WI38 (cell line): ENCODE measurements around the gene LDLRAD1.
"Not testable (repeated sequence)": the region's sequence is repeated elsewhere in the genome, so short reads cannot be mapped to it uniquely, and the experiment has no call there.

Source experiments
- H3K4me3 ChIP-seq: 2 replicates; pipeline ENCODE4 v1.5.1; 2011; ENCODE audit warnings: low read depth, mild to moderate bottlenecking, control low read depth, low read length
- CTCF ChIP-seq: IDR thresholded peaks from 2 replicates; pipeline ENCODE4 v1.5.1; 2012; ENCODE audit warnings: low read depth, mild to moderate bottlenecking, control low read depth, low read length

The LDLRAD1 gene

GRCh38 chr1:54028306-54029251 lies 10.6 kb upstream of the LDLRAD1 start:
- no peak overlapping the region for H3K4me3 ChIP-seq
- TF ChIP-seq CTCF = no peak

GRCh38 chr1:54027848-54028247 lies 9.9 kb upstream of the LDLRAD1 start:
- no peak for TF ChIP-seq CTCF

GRCh38 chr1:54024811-54025210 lies 6.8 kb upstream of the LDLRAD1 start:
- H3K4me3 ChIP-seq = not testable (repeated sequence)

More at GRCh38 chr1:54027848-54028247, 9.9 kb upstream of the LDLRAD1 start:
- no peak overlapping the region for H3K4me3 ChIP-seq

GRCh38 chr1:54024358-54024757 lies 6.4 kb upstream of the LDLRAD1 start:
- no peak overlapping the region for H3K4me3 ChIP-seq
- TF ChIP-seq CTCF = no peak

GRCh38 chr1:54019562-54020176 lies 1.7 kb upstream of the LDLRAD1 start:
- not testable (repeated sequence) for H3K4me3 ChIP-seq

GRCh38 chr1:54018635-54019034 lies 649 bp upstream of the LDLRAD1 start:
- no peak for TF ChIP-seq CTCF
- H3K4me3 ChIP-seq = no peak overlapping the region

GRCh38 chr1:54016343-54017282 lies 1.4 kb downstream of the LDLRAD1 start:
- no peak for TF ChIP-seq CTCF
- no peak overlapping the region for H3K4me3 ChIP-seq
